K562 (cell line): ENCODE measurements around the gene SOX6. TPM values are rescaled to one million over a fixed set of nuclear protein-coding genes. Genes with fewer than 3 reads are reported as not detected.

Source experiments
- CTCF ChIP-seq, 3 experiments: IDR thresholded peaks in 2 of 3; conservative IDR thresholded peaks in 1 of 3; 2 replicates each; pipeline ENCODE4 v1.5.1; 2011 to 2012; ENCODE audit warnings: low read length in 3 of 3, mild to moderate bottlenecking in 3 of 3, control low read depth in 2 of 3, improper control_type of control experiment in 1 of 3, inconsistent platforms in 1 of 3, low read depth in 1 of 3, mixed read lengths in 1 of 3, moderate library complexity in 1 of 3; ENCODE audit not compliant: insufficient read depth in 2 of 3
- FOXJ2 ChIP-seq: fragments of 200-800 bp; sonication (Bioruptor generic); IDR thresholded peaks from 2 replicates; pipeline ENCODE4 v1.6.1; 2016; ENCODE audit warnings: missing genetic modification characterization, missing compliant biosample characterization
- GTF2F1 ChIP-seq: IDR thresholded peaks from 2 replicates; pipeline ENCODE4 v1.6.1; 2011; ENCODE audit warnings: low read depth, low read length, improper control_type of control experiment
- HEY1 ChIP-seq: fragments of 250-450 bp; sonication (Bioruptor Pico); IDR thresholded peaks from 2 replicates; pipeline ENCODE4 v1.5.0; 2020; ENCODE audit warnings: mild to moderate bottlenecking, moderate library complexity, borderline replicate concordance
- NCOA4 ChIP-seq: fragments of 450-650 bp; IDR thresholded peaks from 2 replicates; pipeline ENCODE4 v1.6.1; 2018; ENCODE audit warnings: mild to moderate bottlenecking; ENCODE audit not compliant: partially characterized antibody
- NELFE ChIP-seq: IDR thresholded peaks from 2 replicates; pipeline ENCODE4 v1.6.1; 2011; ENCODE audit warnings: mild to moderate bottlenecking; ENCODE audit not compliant: insufficient read depth, insufficient read length
- NR2F6 ChIP-seq: fragments of 450-650 bp; formaldehyde crosslinking; IDR thresholded peaks from 2 replicates; pipeline ENCODE4 v1.4.0; 2020; ENCODE audit warnings: mild to moderate bottlenecking
- PML ChIP-seq: IDR thresholded peaks from 2 replicates; pipeline ENCODE4 v1.6.1; 2012; ENCODE audit warnings: low read length, inconsistent platforms
- POU5F1 ChIP-seq: fragments of 150-350 bp; IDR thresholded peaks from 2 replicates; pipeline ENCODE4 v1.6.1; 2014; ENCODE audit warnings: borderline replicate concordance, low read length, low read depth, mild to moderate bottlenecking; ENCODE audit not compliant: partially characterized antibody
- RREB1 ChIP-seq: fragments of 250-450 bp; sonication (Bioruptor Pico); IDR thresholded peaks from 2 replicates; pipeline ENCODE4 v1.4.0; 2020
- SMARCB1 ChIP-seq: IDR thresholded peaks from 2 replicates; pipeline ENCODE4 v1.6.1; 2011; ENCODE audit warnings: improper control_type of control experiment, low read depth; ENCODE audit not compliant: insufficient read length
- polyA plus RNA-seq, 8 experiments: library from polyadenylated mRNA; depleted of rRNA in 4 of 8; stranded (reverse) in 5 of 8; unstranded in 3 of 8; fragments of >200 nt; fragmentation: Nextera tagmentation in 2 of 8; fragmentation: Illumina TruSeq in 1 of 8; extraction: Ambion mirVana in 2 of 8; extraction: Trizol in 1 of 8; gene quantifications; 2 replicates each; pipeline versions ENCODE4 v1.2.1 to v1.2.3, GENCODE V29; 2011 to 2014; ENCODE audit warnings: inconsistent platforms in 1 of 8, missing spikeins in 1 of 8
- total RNA-seq, 7 experiments: library from RNA; depleted of rRNA in 6 of 7; stranded (reverse); fragments of >200 nt in 6 of 7; fragmentation: Illumina TruSeq in 2 of 7; extraction: Trizol in 2 of 7; gene quantifications; 2 replicates each; pipeline versions ENCODE4 v1.2.1 to v1.2.3, GENCODE V29; 2011 to 2021; ENCODE audit warnings: low replicate concordance in 1 of 7

SOX6 gene
- total and polyA plus RNA-seq, 9 of the 15 experiments (the other 6 are each of a cell fraction or from before 2014, with no cell fraction given) = 0.89 to 8.7 (median 5.7) TPM

GRCh38 chr11:16261836-16262644 is 94.3 kb downstream of the SOX6 start (continued):
- no peak for TF ChIP-seq RREB1 (CRISPR knock-in tag)
- TF ChIP-seq GTF2F1 = no peak
- TF ChIP-seq NELFE = no peak
- no peak for TF ChIP-seq NR2F6 (CRISPR knock-in tag)
- TF ChIP-seq POU5F1 = no peak
- TF ChIP-seq HEY1 = no peak
- no peak for TF ChIP-seq NCOA4
- no peak for TF ChIP-seq CTCF (IDR thresholded peaks at IDR 0.05 in 2 of 3, conservative IDR thresholded peaks at IDR 0.05 in 1 of 3; ENCODE audit: insufficient read depth in 2 of 3, low read depth in 1 of 3, low read length in 3 of 3)
- TF ChIP-seq FOXJ2 (tag) = no peak
- TF ChIP-seq PML = no peak
- no peak for TF ChIP-seq SMARCB1
